ENCODE measurements around the gene EPN2. TPM values are rescaled to one million over a fixed set of nuclear protein-coding genes. Genes with fewer than 3 reads are reported as not detected.

The EPN2 gene
- total RNA-seq, 1 donor from 2014 or later: 7.9 TPM

DNA sequence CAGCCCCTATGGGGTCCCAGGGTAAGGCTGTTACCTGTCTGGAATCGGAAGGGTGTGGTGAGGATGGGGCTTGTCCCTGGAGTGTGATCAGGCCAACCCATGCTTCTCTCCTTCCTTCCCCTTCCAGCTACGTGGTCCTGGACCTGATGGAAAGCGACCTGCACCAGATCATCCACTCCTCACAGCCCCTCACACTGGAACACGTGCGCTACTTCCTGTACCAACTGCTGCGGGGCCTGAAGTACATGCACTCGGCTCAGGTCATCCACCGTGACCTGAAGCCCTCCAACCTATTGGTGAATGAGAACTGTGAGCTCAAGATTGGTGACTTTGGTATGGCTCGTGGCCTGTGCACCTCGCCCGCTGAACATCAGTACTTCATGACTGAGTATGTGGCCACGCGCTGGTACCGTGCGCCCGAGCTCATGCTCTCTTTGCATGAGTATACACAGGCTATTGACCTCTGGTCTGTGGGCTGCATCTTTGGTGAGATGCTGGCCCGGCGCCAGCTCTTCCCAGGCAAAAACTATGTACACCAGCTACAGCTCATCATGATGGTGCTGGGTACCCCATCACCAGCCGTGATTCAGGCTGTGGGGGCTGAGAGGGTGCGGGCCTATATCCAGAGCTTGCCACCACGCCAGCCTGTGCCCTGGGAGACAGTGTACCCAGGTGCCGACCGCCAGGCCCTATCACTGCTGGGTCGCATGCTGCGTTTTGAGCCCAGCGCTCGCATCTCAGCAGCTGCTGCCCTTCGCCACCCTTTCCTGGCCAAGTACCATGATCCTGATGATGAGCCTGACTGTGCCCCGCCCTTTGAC is 143.5 kb downstream of the EPN2 start:
- Mint-ChIP-seq H3K4me3 (no peak overlapping the region), H3K36me3 (ENCODE audit: low read depth) (peaks cover 32% of the 10 kb centered on the region), H3K27ac (no peak overlapping the region), H3K9me3 (no peaks in the 10 kb centered on the region), H3K27me3 (no peaks in the 10 kb centered on the region), H3K4me1 (peaks cover 11% of the 10 kb centered on the region)
- DNase-seq: no peak
- intact Hi-C loops (cut with micrococcal nuclease): no loop called here

GRCh38 chr17:19381361-19381740 is 144.2 kb downstream of the EPN2 start:
- intact Hi-C loops (cut with micrococcal nuclease): no loop called here
- no peak overlapping the region for H3K27ac Mint-ChIP-seq
- DNase-seq: no peak
- H3K9me3 Mint-ChIP-seq: no peaks in the 10 kb centered on the region
- H3K4me1 Mint-ChIP-seq: peaks cover 9% of the 10 kb centered on the region
- H3K27me3 Mint-ChIP-seq: no peaks in the 10 kb centered on the region
- no peak overlapping the region for H3K4me3 Mint-ChIP-seq
- H3K36me3 Mint-ChIP-seq (ENCODE audit: low read depth): peaks cover 32% of the 10 kb centered on the region

DNA sequence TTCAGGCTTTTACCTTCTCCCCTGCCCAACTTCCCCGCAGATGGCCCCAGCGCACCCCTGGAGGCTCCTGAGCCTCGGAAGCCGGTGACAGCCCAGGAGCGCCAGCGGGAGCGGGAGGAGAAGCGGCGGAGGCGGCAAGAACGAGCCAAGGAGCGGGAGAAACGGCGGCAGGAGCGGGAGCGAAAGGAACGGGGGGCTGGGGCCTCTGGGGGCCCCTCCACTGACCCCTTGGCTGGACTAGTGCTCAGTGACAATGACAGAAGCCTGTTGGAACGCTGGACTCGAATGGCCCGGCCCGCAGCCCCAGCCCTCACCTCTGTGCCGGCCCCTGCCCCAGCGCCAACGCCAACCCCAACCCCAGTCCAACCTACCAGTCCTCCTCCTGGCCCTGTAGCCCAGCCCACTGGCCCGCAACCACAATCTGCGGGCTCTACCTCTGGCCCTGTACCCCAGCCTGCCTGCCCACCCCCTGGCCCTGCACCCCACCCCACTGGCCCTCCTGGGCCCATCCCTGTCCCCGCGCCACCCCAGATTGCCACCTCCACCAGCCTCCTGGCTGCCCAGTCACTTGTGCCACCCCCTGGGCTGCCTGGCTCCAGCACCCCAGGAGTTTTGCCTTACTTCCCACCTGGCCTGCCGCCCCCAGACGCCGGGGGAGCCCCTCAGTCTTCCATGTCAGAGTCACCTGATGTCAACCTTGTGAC is 144.7 kb downstream of the EPN2 start:
- DNase-seq: no peak
- H3K27ac Mint-ChIP-seq: no peak overlapping the region
- H3K9me3 Mint-ChIP-seq: no peaks in the 10 kb centered on the region
- H3K4me1 Mint-ChIP-seq: peaks cover 7% of the 10 kb centered on the region
- H3K4me3 Mint-ChIP-seq: no peak overlapping the region
- intact Hi-C loops (cut with micrococcal nuclease): no loop called here
- no peaks in the 10 kb centered on the region for H3K27me3 Mint-ChIP-seq
- H3K36me3 Mint-ChIP-seq (ENCODE audit: low read depth): peaks cover 32% of the 10 kb centered on the region

DNA sequence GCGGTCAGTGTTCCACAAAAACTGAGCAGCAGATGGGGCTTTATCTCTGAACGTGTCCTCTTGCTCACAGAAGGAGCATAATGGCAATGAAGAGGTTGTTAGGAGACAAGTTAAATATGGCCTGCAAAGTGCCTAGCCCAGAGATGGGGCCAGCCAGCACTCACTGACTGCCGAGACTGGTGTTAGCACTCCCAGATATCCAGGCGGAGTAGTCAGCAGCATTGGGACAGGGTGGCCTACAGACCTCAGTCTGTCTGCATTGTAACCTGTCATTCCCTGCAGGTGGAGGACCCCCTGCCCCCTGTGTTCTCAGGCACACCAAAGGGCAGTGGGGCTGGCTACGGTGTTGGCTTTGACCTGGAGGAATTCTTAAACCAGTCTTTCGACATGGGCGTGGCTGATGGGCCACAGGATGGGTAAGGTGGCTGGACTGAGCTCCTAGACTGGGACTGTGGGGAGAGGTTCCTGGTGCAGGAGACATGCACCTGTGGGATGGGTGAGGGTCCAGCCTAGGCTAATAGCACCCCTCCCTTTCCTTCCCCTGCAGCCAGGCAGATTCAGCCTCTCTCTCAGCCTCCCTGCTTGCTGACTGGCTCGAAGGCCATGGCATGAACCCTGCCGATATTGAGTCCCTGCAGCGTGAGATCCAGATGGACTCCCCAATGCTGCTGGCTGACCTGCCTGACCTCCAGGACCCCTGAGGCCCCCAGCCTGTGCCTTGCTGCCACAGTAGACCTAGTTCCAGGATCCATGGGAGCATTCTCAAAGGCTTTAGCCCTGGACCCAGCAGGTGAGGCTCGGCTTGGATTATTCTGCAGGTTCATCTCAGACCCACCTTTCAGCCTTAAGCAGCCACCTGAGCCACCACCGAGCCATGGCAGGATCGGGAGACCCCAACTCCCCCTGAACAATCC is 145.6 kb downstream of the EPN2 start:
- peaks cover 3% of the 10 kb centered on the region for H3K4me1 Mint-ChIP-seq
- intact Hi-C loops (cut with micrococcal nuclease): no loop called here
- H3K27ac Mint-ChIP-seq: no peak overlapping the region
- H3K36me3 Mint-ChIP-seq (ENCODE audit: low read depth): peaks cover 32% of the 10 kb centered on the region
- H3K9me3 Mint-ChIP-seq: no peaks in the 10 kb centered on the region
- H3K27me3 Mint-ChIP-seq: peaks cover under 1% of the 10 kb centered on the region
- no peak overlapping the region for H3K4me3 Mint-ChIP-seq
- DNase-seq: no peak

DNA sequence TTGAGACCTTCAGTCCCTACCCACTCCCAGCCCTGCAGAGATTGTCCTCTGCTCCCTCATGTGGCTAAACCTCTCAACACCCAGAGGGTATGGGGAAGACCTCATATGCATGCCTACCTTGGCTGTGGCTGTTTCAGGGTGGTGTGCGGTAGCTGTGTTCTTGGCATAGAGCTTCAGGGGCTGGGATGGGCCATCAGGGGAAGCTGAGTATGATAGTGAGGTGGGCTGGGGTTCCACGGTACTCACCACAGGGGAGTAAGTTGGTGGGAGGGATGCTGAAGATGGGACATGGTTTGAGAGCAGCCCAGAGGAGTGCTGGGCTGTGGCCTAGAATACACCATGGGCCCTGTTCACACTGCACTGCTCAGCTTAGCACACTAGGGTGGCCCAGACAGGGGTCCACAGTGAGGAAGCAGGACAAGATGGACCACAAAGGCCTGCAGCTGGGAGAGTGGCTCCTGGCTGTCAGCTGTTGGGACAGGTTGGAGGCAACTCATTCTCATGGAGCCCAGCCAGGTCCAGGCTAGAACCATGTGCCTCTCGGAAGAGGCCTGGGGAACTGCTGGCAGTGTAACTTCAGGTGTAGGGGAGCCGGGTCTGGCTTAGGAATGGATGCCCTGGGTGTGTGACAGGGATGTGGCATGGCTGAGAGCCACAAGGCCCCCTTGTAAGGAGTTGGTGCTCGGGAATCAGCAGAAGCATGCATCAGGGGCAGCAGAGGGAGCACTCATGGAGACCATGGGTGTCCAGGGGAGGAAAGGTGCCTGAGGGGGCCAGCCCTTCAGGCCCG is 146.7 kb downstream of the EPN2 start:
- no peak overlapping the region for H3K4me3 Mint-ChIP-seq
- H3K27ac Mint-ChIP-seq: no peak overlapping the region
- H3K27me3 Mint-ChIP-seq: peaks cover 3% of the 10 kb centered on the region
- peaks cover 31% of the 10 kb centered on the region for H3K36me3 Mint-ChIP-seq (ENCODE audit: low read depth)
- no peaks in the 10 kb centered on the region for H3K9me3 Mint-ChIP-seq
- DNase-seq: no peak
- peaks cover 5% of the 10 kb centered on the region for H3K4me1 Mint-ChIP-seq
- intact Hi-C loops (cut with micrococcal nuclease): no loop called here

DNA sequence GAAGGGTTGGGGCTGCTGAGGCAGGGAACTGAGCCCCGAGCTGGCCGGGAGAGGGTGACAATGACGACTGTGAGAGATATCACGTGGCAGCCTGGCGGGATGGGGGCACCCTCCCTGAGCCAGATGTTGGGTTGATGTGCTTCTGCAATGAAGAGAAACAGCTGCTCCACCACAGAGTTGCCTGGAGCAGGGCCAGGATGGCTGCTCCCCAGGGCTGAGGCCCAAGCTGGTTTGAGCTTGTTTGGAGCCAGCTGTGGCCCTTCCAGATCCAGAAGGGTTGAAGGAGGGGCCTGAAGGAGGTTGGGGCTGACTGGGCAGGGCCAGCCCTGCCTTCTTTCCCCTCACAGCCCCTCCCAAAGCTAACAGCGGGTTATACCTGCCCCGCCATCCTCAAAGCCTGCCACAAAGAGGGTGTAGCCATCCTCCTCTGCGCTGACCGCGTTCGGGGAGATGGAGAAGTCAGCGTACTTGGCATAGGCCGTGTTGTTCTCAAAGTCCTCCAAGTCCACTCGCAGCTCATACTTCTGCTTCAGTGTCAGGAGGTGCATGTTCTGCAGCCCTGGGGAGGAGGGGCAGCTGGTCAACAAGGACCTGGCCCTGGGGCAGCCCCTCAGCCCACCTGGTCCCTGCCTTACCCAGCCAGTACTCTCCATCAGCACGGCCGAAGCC is 147.7 kb downstream of the EPN2 start:
- Mint-ChIP-seq H3K27me3 (peaks cover 8% of the 10 kb centered on the region), H3K27ac (no peak overlapping the region), H3K9me3 (no peaks in the 10 kb centered on the region), H3K4me3 (no peak overlapping the region), H3K4me1 (peaks cover 2% of the 10 kb centered on the region), H3K36me3 (ENCODE audit: low read depth) (peaks cover 26% of the 10 kb centered on the region)
- no peak for DNase-seq
- intact Hi-C loops (cut with micrococcal nuclease): no loop called here

GRCh38 chr17:19385521-19385983 is 148.4 kb downstream of the EPN2 start:
- no peak for DNase-seq
- Mint-ChIP-seq H3K4me3 (no peak overlapping the region), H3K27ac (no peak overlapping the region), H3K4me1 (peaks cover 2% of the 10 kb centered on the region), H3K36me3 (ENCODE audit: low read depth) (peaks cover 26% of the 10 kb centered on the region), H3K27me3 (peaks cover 8% of the 10 kb centered on the region), H3K9me3 (no peaks in the 10 kb centered on the region)
- intact Hi-C loops (cut with micrococcal nuclease): no loop called here

Other genes with a start within 250 kb of the EPN2 start
- gene FAM83G, start 232.6 kb upstream of the EPN2 start, total RNA-seq: 15.7 and 17.8 TPM in 2 replicates
- gene GRAP, start 190.4 kb upstream of the EPN2 start, total RNA-seq: 9.2 and 9.7 TPM in 2 replicates
- gene GRAPL, start 109.8 kb upstream of the EPN2 start, total RNA-seq: 4.8 and 6.4 TPM in 2 replicates
- gene B9D1, start 125.4 kb downstream of the EPN2 start, total RNA-seq: 6.1 and 6.3 TPM in 2 replicates
- 20.5 and 22.6 TPM in 2 replicates for gene MAPK7, start 141.1 kb downstream of the EPN2 start, total RNA-seq
- not detected in 2 replicates for gene MFAP4, start 149.8 kb downstream of the EPN2 start, total RNA-seq
- gene RNF112, start 173.9 kb downstream of the EPN2 start, total RNA-seq: 0.40 TPM in 1 of 2 replicates, not detected in the other